Measurements from ENCODE around the gene KCNT2. TPM values are rescaled to one million over a fixed set of nuclear protein-coding genes. Genes with fewer than 3 reads are reported as not detected.

The KCNT2 gene
- total and polyA plus RNA-seq, 2 experiments from 2014 or later, result 0.14 to 0.32 TPM

DNA sequence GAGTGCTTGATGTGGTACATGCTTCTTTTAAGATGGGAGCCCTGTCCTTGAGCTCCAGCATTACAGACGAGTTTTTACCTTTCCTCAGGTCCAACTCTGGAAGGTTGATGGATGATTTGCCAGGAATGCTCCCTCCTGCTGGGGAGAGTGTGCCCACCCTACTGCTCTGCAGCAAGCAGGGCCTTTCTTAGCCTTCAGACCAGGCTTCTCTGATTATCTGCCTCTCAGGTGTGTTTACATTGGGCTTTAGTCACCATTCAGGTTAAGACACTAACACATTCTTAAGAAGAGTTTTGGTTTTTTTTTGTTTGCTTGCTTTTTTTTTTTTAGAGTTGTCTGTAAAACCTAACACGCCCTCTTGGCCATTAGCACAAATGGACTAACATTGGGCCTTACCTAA is 301.8 kb downstream of the KCNT2 start:
- Histone ChIP-seq H3K4me1 (ENCODE audit: insufficient read depth) (no peaks in the 10 kb centered on the region), H3K36me3 (ENCODE audit: low read depth) (no peaks in the 10 kb centered on the region), H3K9me2 (ENCODE audit: insufficient read depth) (no peaks in the 10 kb centered on the region), H3K9ac (no peak overlapping the region), H3K27ac (no peak overlapping the region), H3K9me3 (ENCODE audit: low read depth) (no peaks in the 10 kb centered on the region), H2AFZ (no peak overlapping the region), H4K20me1 (ENCODE audit: insufficient read depth) (no peaks in the 10 kb centered on the region), H3K27me3 (replicated peaks; ENCODE audit: insufficient read depth) (no peaks in the 10 kb centered on the region), H3K79me2 (ENCODE audit: insufficient read depth) (no peaks in the 10 kb centered on the region), H3K4me2 (ENCODE audit: unreplicated experiment) (no peak overlapping the region), H3K4me3 (no peak overlapping the region), H3F3A (ENCODE audit: insufficient read depth) (no peaks in the 10 kb centered on the region)
- 80 to 96% methylated on average over 2 of the region's 2 CpGs for WGBS, 2 experiments (ENCODE audit: low coverage in 1 of 2, low lambda C conversion rate in 2 of 2, missing lambda C conversion rate in 2 of 2)
- TF ChIP-seq EZH2 (IDR thresholded peaks at IDR 0.05; ENCODE audit: insufficient read depth, poor library complexity, severe bottlenecking) (no peak), EZH2phosphoT487 (IDR thresholded peaks at IDR 0.05; ENCODE audit: insufficient read depth, low read depth) (no peak)
- in situ Hi-C loops (cut with MboI), result loop anchor here (10.0 kb wide), 1 partner anchor 162 kb away; no protein-coding TSS in a partner anchor
- DNase-seq, result no peak

- Histone ChIP-seq H3K9me3 (ENCODE audit: low read depth) (no peaks in the 10 kb centered on the region), H3F3A (ENCODE audit: insufficient read depth) (no peaks in the 10 kb centered on the region), H3K9ac (no peak overlapping the region), H3K27ac (no peak overlapping the region), H3K36me3 (ENCODE audit: low read depth) (no peaks in the 10 kb centered on the region), H3K4me3 (no peak overlapping the region), H2AFZ (no peak overlapping the region), H3K9me2 (ENCODE audit: insufficient read depth) (no peaks in the 10 kb centered on the region), H3K27me3 (replicated peaks; ENCODE audit: insufficient read depth) (no peaks in the 10 kb centered on the region), H3K4me2 (ENCODE audit: unreplicated experiment) (no peak overlapping the region), H3K4me1 (ENCODE audit: insufficient read depth) (no peaks in the 10 kb centered on the region), H3K79me2 (ENCODE audit: insufficient read depth) (no peaks in the 10 kb centered on the region), H4K20me1 (ENCODE audit: insufficient read depth) (no peaks in the 10 kb centered on the region)
- in situ Hi-C loops (cut with MboI), result loop anchor here (10.0 kb wide), 1 partner anchor 160 kb away; no protein-coding TSS in a partner anchor
- TF ChIP-seq EZH2phosphoT487 (IDR thresholded peaks at IDR 0.05; ENCODE audit: insufficient read depth, low read depth) (no peak), EZH2 (IDR thresholded peaks at IDR 0.05; ENCODE audit: insufficient read depth, poor library complexity, severe bottlenecking) (no peak)
- no peak for DNase-seq
- 92 to 93% methylated on average over 2 of the region's 2 CpGs for WGBS, 2 experiments (ENCODE audit: low coverage in 1 of 2, low lambda C conversion rate in 2 of 2, missing lambda C conversion rate in 2 of 2)
Measured at GRCh38 chr1:196305216-196305615, 303.0 kb downstream of the KCNT2 start.

GRCh38 chr1:196302981-196303380 is 305.3 kb downstream of the KCNT2 start:
- no peaks in the 10 kb centered on the region for H3K4me1 ChIP-seq (ENCODE audit: insufficient read depth)
- no peaks in the 10 kb centered on the region for H4K20me1 ChIP-seq (ENCODE audit: insufficient read depth)
- no peaks in the 10 kb centered on the region for H3F3A ChIP-seq (ENCODE audit: insufficient read depth)
- H3K79me2 ChIP-seq (ENCODE audit: insufficient read depth), result no peaks in the 10 kb centered on the region
- H2AFZ ChIP-seq, result no peak overlapping the region
- no peak overlapping the region for H3K4me3 ChIP-seq
- H3K9me2 ChIP-seq (ENCODE audit: insufficient read depth), result no peaks in the 10 kb centered on the region
- no peaks in the 10 kb centered on the region for H3K27me3 ChIP-seq (replicated peaks; ENCODE audit: insufficient read depth)
- TF ChIP-seq EZH2 (IDR thresholded peaks at IDR 0.05; ENCODE audit: insufficient read depth, poor library complexity, severe bottlenecking), result no peak
- TF ChIP-seq EZH2phosphoT487 (IDR thresholded peaks at IDR 0.05; ENCODE audit: insufficient read depth, low read depth), result no peak
- no peak overlapping the region for H3K4me2 ChIP-seq (ENCODE audit: unreplicated experiment)
- in situ Hi-C loops (cut with MboI), result loop anchor here (10.0 kb wide), 1 partner anchor 158 kb away; no protein-coding TSS in a partner anchor
- H3K36me3 ChIP-seq (ENCODE audit: low read depth), result no peaks in the 10 kb centered on the region
- H3K9me3 ChIP-seq (ENCODE audit: low read depth), result no peaks in the 10 kb centered on the region
- no peak overlapping the region for H3K27ac ChIP-seq
- no peak overlapping the region for H3K9ac ChIP-seq
- DNase-seq, result no peak

- DNase-seq, result no peak
- Histone ChIP-seq H3K9ac (no peak overlapping the region), H3K9me3 (ENCODE audit: low read depth) (no peaks in the 10 kb centered on the region), H3K4me3 (no peak overlapping the region), H3K36me3 (ENCODE audit: low read depth) (no peaks in the 10 kb centered on the region), H3K79me2 (ENCODE audit: insufficient read depth) (no peaks in the 10 kb centered on the region), H3K27me3 (replicated peaks; ENCODE audit: insufficient read depth) (no peaks in the 10 kb centered on the region), H3K27ac (no peak overlapping the region), H2AFZ (no peak overlapping the region), H3K4me1 (ENCODE audit: insufficient read depth) (no peaks in the 10 kb centered on the region), H3F3A (ENCODE audit: insufficient read depth) (no peaks in the 10 kb centered on the region), H3K9me2 (ENCODE audit: insufficient read depth) (no peaks in the 10 kb centered on the region), H3K4me2 (ENCODE audit: unreplicated experiment) (no peak overlapping the region), H4K20me1 (ENCODE audit: insufficient read depth) (no peaks in the 10 kb centered on the region)
- in situ Hi-C loops (cut with MboI), result loop anchor here (10.0 kb wide), 1 partner anchor 158 kb away; no protein-coding TSS in a partner anchor
- WGBS, 2 experiments (ENCODE audit: low coverage in 1 of 2, low lambda C conversion rate in 2 of 2, missing lambda C conversion rate in 2 of 2), result 70% methylated on average over 1 of the region's 1 CpG
- no peak for TF ChIP-seq EZH2 (IDR thresholded peaks at IDR 0.05; ENCODE audit: insufficient read depth, poor library complexity, severe bottlenecking)
- no peak for TF ChIP-seq EZH2phosphoT487 (IDR thresholded peaks at IDR 0.05; ENCODE audit: insufficient read depth, low read depth)
Measured at GRCh38 chr1:196302420-196302819, 305.8 kb downstream of the KCNT2 start.

- in situ Hi-C loops (cut with MboI), result no loop called here
- no peak for DNase-seq
- Histone ChIP-seq H3K27me3 (replicated peaks; ENCODE audit: insufficient read depth) (no peaks in the 10 kb centered on the region), H3F3A (ENCODE audit: insufficient read depth) (no peaks in the 10 kb centered on the region), H3K27ac (no peak overlapping the region), H3K36me3 (ENCODE audit: low read depth) (no peaks in the 10 kb centered on the region), H2AFZ (no peak overlapping the region), H3K4me2 (ENCODE audit: unreplicated experiment) (no peak overlapping the region), H3K9ac (no peak overlapping the region), H3K9me3 (ENCODE audit: low read depth) (no peaks in the 10 kb centered on the region), H3K4me3 (no peak overlapping the region), H3K79me2 (ENCODE audit: insufficient read depth) (no peaks in the 10 kb centered on the region), H3K4me1 (ENCODE audit: insufficient read depth) (no peaks in the 10 kb centered on the region), H4K20me1 (ENCODE audit: insufficient read depth) (no peaks in the 10 kb centered on the region), H3K9me2 (ENCODE audit: insufficient read depth) (no peaks in the 10 kb centered on the region)
- TF ChIP-seq EZH2 (IDR thresholded peaks at IDR 0.05; ENCODE audit: insufficient read depth, poor library complexity, severe bottlenecking) (no peak), EZH2phosphoT487 (IDR thresholded peaks at IDR 0.05; ENCODE audit: insufficient read depth, low read depth) (no peak)
Measured at GRCh38 chr1:196295766-196296165, 312.5 kb downstream of the KCNT2 start.
